Parietal lobe (tissue), 1 donor: Measurements from ENCODE around the gene DPPA3. TPM values are rescaled to one million over a fixed set of nuclear protein-coding genes. Genes with fewer than 3 reads are reported as not detected.

ENCODE experiments used
- total RNA-seq: library from RNA; depleted of rRNA; stranded (reverse); fragments of >200 nt; gene quantifications from one replicate; pipeline ENCODE4 v1.2.3, GENCODE V29; 2014

The DPPA3 gene
- not detected for total RNA-seq

DNA sequence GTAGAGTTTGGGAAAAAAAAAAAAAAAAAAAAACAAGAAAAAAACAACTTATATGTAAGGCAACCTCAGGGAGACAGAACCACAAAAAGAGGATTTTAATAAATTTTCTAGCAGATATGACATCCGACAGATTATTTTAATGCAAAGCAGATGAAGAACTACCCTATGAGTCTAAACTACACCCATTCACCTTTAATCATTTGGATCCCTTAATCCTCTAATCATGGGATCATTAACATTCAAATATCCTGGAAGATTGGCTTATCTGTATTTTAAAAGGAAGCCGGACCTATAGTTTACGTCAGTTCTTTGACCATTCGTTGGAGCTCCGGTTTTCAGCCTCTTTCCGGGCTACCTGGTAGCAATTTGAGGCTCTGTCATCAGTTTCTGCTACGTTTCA lies at the start of gene DPPA3:
Gene DPPA3 (plus strand): TSS at position 301 of the 400 bp plus-strand sequence. CDS start 138 bp downstream, outside the sequence.

DNA sequence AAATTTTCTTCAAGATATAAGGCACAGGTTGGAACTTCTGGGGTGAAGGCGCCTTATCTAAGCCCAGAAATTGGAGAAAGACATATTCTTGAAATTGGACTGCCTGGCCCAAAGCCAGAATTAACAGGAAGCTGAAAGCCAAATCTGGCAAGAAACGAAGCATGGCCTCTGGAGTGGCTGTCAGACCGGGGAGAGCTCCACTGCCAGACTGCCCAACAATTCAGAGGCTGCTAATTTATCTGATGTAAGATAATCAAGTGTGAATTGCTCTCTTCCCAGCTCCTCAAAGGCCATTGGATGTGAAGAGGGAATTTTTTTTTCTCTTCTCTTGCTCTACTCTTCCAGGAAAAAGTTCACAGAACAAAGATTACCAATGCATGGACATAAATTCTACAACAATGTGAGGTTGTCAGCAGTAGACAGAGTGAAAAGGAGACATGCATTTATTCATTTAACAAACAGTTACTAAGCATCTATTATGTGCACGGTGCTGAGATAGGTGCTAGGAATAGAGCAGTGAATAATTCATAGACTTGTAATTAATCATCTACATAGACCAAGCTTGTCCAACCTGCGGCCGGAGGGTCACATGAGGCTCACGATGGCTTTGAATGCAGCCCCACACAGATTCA lies 15.6 kb upstream of the DPPA3 start, which contains the start of gene GDF3:
Gene GDF3 (minus strand): TSS at position 210 of the 632 bp plus-strand sequence. CDS start 47 bp downstream, at position 163.

DNA sequence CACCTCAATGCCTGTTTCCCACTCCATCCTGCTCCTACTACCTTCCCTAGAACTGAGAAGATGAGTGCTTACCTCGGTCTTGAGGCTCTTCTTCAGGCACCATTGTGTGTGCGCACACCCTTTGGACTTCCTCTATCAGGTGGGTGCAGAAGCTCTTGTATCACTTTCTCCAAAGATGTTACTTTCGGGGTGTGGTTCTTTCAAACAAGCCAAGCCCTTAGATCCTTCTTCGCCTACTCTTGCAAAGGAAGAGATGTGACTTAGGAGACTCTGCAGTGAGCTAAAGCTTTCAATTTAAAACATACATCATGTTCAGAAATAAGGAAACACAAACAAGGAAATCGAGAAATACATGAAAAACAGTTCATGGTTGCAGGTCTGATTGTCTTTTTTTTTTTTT lies 36.0 kb downstream of the DPPA3 start, which contains the start of gene CLEC4C:
Gene CLEC4C (minus strand): TSS at position 130 of the 400 bp plus-strand sequence. CDS start 27 bp downstream, at position 103.

Other genes with a start within 250 kb of the DPPA3 start
- gene CD163, start 207.7 kb upstream of the DPPA3 start, total RNA-seq: 0.94 TPM
- gene APOBEC1, start 45.5 kb upstream of the DPPA3 start, total RNA-seq: not detected
- not detected for gene GDF3, start 15.7 kb upstream of the DPPA3 start, total RNA-seq
- not detected for gene CLEC4C, start 35.9 kb downstream of the DPPA3 start, total RNA-seq
- gene NANOGNB, start 53.8 kb downstream of the DPPA3 start, total RNA-seq: not detected
- gene NANOG, start 78.0 kb downstream of the DPPA3 start, total RNA-seq: under 0.01 TPM
- not detected for gene SLC2A14, start 161.5 kb downstream of the DPPA3 start, total RNA-seq
- 59.5 TPM for gene SLC2A3, start 224.8 kb downstream of the DPPA3 start, total RNA-seq